HL-60 (cell line): Measurements from ENCODE around the gene CDKN2AIPNL.

Experiments
- SPI1 ChIP-seq: IDR thresholded peaks from 2 replicates; pipeline ENCODE4 v1.6.1; 2012; ENCODE audit warnings: low read depth, mild to moderate bottlenecking, borderline replicate concordance
- TF ChIP-seq, protein P1 (sequence below): IDR thresholded peaks from one replicate; pipeline ENCODE4 v1.5.1; 2011; ENCODE audit warnings: low read length, control low read depth, inconsistent platforms; ENCODE audit not compliant: insufficient read depth

DNA sequence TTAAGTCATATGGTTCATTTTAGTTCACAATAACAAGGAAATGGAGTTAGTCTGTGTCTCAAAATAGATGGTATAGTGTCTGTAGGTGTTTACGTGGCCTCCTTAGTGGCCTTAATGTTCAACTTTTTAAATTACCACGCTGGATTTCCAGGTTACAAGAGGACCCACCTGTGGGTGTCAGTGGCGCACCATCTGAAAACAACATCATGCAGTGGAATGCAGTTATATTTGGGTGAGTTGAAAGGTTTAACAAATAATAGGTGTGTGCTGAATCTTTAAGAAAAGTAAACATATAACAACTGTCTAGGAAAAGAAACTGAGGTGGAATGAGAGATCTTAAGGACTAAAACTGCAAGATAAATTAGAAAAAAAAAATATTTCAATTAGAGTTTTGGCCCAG is 37.4 kb downstream of the CDKN2AIPNL start:
- TF ChIP-seq, protein P1, sequence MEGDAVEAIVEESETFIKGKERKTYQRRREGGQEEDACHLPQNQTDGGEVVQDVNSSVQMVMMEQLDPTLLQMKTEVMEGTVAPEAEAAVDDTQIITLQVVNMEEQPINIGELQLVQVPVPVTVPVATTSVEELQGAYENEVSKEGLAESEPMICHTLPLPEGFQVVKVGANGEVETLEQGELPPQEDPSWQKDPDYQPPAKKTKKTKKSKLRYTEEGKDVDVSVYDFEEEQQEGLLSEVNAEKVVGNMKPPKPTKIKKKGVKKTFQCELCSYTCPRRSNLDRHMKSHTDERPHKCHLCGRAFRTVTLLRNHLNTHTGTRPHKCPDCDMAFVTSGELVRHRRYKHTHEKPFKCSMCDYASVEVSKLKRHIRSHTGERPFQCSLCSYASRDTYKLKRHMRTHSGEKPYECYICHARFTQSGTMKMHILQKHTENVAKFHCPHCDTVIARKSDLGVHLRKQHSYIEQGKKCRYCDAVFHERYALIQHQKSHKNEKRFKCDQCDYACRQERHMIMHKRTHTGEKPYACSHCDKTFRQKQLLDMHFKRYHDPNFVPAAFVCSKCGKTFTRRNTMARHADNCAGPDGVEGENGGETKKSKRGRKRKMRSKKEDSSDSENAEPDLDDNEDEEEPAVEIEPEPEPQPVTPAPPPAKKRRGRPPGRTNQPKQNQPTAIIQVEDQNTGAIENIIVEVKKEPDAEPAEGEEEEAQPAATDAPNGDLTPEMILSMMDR: no peak
- TF ChIP-seq SPI1: no peak
